Activated CD8-positive, alpha-beta memory T cell treated with anti-CD3 and anti-CD28 coated beads for 48 hours (primary cell): ENCODE results near the gene ATP8A1.
A peak's percentile ranks its signal among the peaks of the same experiment; 100 is the strongest.
"Not testable (repeated sequence)": the region's sequence is repeated elsewhere in the genome, so short reads cannot be mapped to it uniquely, and the experiment has no call there.

ENCODE experiments used
- DNase-seq, 3 experiments: peaks; one replicate each; pipeline ENCODE4 v3.0.0-alpha.2; 2020; ENCODE audit warnings: low read depth in 2 of 3, low spot score in 2 of 3

ATP8A1 gene

GRCh38 chr4:42656944-42657792, at the start of gene ATP8A1:
Gene ATP8A1 (minus strand): TSS chr4:42657105. CDS start chr4:42656873, 232 bp downstream.
- DNase-seq: peak; percentile 76 to 91 (median 79)

- no peak for DNase-seq
Measured at GRCh38 chr4:42706086-42706485, 49.2 kb upstream of the ATP8A1 start.

DNA sequence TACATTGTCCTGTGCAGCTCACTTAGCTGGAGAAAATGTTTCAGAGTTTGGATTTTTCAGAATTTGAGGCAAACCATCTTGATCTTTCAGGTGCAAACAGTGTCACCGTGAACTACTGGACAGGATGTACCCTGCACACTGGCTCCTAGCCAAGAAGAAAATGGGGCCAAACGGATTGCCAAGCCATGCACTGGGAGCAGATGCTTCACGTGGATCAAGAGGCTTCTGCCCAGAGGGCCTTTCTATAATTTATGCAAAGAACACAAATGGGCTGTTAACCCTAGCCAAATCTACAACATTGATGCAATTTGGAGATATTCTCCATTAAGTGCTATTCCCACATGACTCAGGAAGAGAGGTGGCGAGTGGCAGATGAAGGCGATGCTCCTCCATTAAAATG, 46.9 kb upstream of the ATP8A1 start:
- no peak for DNase-seq

GRCh38 chr4:42702895-42703294, 46.0 kb upstream of the ATP8A1 start:
- DNase-seq: no peak

DNA sequence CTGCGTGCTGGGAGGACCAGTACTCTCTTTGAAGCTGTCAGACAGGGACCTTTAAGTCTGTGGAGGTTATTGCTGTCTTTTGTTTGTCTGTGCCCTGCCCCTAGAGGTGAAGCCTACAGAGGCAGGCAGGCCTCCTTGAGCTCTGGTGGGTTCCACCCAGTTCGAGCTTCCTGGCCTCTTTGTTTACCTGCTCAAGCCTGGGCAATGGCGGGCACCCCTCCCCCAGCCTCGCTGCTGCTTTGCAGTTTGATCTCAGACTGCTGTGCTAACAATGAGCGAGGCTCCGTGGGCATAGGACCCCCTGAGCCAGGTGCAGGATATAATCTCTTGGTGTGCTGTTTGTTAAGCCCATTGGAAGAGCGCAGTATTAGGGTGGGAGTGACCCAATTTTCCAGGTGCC, 44.9 kb upstream of the ATP8A1 start:
- DNase-seq: not testable (repeated sequence)

- DNase-seq: no peak
Measured at GRCh38 chr4:42690537-42690936, 33.6 kb upstream of the ATP8A1 start.

- DNase-seq: no peak
Measured at GRCh38 chr4:42683393-42683792, 26.5 kb upstream of the ATP8A1 start.

GRCh38 chr4:42678512-42678911, 21.6 kb upstream of the ATP8A1 start:
- DNase-seq: no peak

DNA sequence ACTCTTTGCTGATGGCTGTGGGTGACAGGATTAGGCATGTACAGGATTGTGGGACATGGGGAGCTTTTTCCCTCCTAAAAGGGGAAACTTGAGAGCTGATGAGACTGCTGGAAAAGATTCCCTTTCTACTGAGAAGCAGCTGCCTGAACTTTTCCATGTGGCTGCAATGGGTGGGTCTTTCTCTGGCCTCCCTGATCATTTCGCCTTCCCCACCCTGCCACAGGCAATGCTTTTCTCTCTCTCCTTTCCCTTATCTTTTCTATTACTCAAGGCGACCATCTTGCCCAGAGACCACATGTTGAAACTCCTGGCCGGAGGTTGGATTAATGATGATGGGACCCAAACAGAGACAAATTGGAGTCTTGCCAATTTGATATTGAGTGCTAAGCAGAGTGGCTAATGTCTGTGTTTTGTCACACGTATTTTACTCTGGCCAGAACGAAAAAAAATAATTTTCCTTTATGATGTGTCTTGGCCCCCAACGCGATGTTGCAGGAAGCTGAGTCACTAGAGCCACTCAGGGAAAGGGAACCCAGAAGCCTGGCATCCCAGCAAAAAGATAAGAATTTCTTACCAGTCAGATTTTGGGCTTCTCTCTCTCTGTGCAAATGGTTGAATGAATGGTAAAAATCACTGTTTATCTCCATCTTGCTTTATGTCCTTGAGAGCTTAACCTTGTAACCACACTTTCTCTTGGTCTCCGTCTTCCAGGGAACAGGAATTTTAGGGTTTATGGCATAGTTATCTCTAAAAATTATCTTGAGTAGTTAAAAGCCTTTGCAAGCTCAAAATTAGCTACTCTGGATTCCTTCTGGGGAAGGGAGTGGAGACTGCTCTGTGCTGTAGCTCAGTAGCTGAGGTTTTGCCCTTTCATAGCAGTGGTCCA, 19.4 kb upstream of the ATP8A1 start:
- no peak for DNase-seq

- DNase-seq: no peak
Measured at GRCh38 chr4:42673082-42673425, 16.1 kb upstream of the ATP8A1 start.

- DNase-seq: no peak
Measured at GRCh38 chr4:42672359-42673081, 15.6 kb upstream of the ATP8A1 start.

- DNase-seq: no peak
Measured at GRCh38 chr4:42671431-42672194, 14.7 kb upstream of the ATP8A1 start.

DNA sequence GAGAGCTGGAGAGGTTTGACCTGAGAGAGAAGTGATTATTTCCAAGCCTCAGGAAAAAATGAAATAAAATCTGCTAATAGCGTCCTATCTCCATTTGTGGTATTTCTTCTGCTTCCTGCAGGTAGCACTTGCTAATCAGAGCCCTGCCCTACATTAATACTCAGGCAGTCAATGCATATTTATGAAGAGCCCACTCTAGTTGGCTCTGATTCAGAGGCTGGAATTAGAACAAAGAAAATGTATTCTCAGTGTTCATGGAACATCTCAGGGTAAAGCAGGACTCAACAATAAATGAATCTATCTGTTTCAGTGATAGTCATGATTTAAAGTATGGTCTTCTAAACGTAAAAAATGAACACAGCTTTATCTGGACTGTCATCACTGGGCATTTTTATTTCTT, 1.4 kb upstream of the ATP8A1 start:
- DNase-seq: no peak

- DNase-seq: no peak
Measured at GRCh38 chr4:42656679-42656943, 294 bp downstream of the ATP8A1 start.

DNA sequence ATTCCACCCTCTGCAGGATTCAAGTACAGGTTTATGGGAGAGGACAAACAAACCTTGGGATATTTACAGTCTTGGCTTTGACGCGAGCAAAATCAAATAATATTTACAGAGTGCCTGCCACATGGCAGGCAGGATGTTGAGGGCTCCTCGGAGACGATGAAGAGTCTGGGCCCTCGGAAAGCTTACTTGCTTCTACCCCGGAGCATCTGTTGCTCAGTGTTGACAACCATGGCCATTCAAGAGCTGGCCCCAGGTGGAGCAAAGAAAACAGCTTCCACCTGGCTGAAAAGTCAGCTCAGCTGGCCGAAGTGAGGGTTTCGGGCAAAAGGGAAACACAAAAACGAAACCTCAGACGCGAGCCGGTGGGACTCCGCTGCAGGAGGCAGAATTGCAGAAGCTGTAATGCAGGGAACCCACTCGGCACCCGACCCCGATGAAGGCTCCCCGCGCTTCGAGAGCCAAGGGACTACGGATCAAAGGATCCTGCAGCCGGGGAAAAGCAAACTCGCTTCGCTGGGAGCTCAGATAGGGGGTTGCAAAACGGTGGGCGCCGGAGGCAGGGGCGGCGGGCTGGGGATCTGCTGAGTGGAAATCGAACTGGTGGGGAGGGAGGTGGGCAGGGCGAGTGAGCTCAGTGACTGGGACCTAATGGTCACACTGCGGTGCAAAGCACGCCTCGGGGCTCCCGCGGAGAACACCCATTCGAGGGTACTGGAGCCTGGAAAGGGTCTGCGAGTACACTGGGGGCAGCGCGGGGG, 805 bp downstream of the ATP8A1 start:
- peak in 1 of 3 experiments; percentile 45 for DNase-seq

DNA sequence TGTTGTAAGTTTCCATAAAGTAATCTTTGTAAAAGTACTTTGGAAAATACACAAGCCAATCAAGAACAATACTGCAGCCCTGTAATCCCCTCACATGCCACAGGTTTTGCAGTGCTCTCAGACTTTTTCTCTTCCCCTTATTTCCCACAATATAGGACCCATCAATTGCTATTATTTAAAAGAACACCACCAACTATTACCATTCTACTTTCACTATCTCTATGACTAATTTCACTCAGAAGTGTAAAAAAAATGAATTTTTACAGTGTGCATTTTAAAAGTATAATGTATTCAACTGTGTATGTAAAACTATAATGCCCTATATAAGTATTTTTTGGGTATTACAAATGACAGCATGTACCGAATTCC, 1.7 kb downstream of the ATP8A1 start:
- no peak for DNase-seq

GRCh38 chr4:42654631-42655268, 2.2 kb downstream of the ATP8A1 start:
- DNase-seq: no peak

DNA sequence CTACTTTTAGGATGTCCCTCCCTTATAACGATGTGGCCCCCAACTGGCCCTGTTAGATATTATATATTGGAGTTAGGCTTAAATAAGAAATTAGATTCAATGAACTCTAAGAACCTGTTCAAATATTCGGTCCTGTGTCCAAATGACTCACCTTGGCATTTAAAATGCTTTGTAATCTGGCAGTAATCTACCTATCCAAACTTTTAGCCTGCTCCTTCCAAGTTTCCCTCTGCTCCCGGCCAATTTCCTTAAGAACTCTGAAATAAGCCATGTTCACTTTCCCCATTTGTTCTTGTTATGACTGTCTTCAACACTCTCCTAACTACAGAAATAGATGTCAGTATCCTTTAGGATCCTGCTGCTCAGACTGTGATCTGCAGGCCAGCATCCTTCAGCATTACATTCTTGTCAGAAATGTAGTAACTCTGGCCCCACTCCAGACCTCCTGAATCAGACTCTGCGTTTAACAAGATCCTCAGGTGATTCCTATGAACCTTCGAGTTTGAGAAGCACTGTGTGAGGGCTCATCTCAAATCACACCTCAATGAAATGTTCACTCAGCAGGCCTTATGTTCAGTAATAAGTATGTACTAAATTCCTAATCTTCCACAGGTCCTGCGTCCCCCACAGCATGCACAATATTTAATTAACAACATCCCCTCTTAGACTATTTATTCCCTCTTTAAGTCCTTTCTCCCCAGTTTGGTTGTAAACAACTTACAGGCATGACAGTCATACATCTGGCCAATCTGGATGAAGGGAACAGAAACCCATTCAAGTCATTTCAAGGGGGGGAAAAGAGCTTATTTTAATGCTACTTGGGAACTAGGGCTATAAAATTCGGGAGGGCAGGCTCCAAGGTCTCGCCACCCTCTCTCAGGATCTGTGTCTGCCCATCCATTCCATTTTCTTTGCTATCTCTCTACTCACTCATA, 3.0 kb downstream of the ATP8A1 start:
- no peak for DNase-seq
